Measurements from ENCODE around the gene RPL39L.
"Not testable (repeated sequence)": the region's sequence is repeated elsewhere in the genome, so short reads cannot be mapped to it uniquely, and the experiment has no call there.

The RPL39L gene

DNA sequence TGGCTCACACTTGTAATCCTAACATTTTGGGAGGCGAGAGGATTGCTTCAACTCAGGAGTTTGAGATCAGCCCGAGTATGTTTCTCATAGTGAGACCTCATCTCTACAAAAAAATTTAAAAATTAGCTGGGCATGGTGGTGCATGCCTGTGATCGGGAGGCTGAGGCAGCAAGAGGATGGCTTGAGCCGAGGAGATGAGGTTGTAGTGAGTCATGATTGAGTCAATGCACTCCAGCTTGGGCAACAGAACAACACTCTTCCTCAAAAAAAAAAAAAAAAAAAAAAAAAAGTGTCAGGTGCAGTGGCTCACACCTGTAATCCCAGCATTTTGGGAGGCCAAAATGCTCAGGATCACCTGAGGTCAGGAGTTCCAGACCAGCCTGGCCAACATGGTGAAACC is 2.4 kb downstream of the RPL39L start:
- no peak for DNase-seq

GRCh38 chr3:187136337-187136736 is 3.0 kb downstream of the RPL39L start:
- DNase-seq, result no peak

DNA sequence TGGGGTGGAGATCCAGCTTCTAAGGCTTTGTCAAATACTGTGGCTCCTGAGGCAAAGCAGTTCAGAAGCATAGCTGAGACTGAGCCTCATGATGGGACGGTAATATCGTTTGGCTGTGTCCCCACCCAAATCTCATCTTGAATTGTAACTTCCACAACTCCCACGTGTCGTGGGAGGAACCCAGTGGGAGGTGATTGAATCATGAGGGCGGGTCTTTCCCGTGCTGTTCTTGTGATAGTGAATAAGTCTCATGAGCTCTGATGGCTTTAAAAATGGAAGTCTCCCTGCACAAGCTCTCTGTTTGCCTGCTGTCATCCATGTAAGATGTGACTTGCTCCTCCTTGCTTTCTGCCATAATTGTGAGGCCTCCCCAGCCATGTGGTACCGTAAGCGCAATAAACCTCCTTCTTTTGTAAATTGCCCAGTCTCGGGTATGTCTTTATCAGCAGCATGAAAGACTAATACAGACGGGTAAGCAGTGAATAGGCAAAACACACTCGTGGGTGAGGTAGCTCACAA is 4.1 kb downstream of the RPL39L start:
- not testable (repeated sequence) for DNase-seq

GRCh38 chr3:187133181-187133580 is 6.1 kb downstream of the RPL39L start:
- not testable (repeated sequence) for DNase-seq

GRCh38 chr3:187132666-187133065 is 6.6 kb downstream of the RPL39L start:
- DNase-seq, result no peak

DNA sequence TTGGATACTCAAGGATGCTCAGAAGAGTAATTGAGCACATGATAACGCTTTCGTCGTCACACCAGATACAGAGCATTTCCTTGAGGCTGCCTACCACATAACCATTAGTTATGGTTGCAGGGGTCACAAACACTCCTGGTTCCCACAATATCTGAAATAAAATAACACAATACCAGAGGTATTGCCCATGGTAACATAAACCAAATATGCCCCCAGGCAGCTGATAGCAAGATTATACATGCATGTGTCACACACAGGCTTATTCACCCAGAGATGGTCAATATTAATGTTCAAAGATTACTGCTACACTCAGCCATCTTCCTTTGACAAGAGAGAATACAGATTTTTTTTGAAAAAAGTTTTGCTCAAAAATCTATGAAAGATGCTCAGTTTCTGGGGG is 7.3 kb downstream of the RPL39L start:
- no peak for DNase-seq

- no peak for DNase-seq
These were observed 8.8 kb downstream of the RPL39L start for GRCh38 chr3:187130346-187131066.

DNA sequence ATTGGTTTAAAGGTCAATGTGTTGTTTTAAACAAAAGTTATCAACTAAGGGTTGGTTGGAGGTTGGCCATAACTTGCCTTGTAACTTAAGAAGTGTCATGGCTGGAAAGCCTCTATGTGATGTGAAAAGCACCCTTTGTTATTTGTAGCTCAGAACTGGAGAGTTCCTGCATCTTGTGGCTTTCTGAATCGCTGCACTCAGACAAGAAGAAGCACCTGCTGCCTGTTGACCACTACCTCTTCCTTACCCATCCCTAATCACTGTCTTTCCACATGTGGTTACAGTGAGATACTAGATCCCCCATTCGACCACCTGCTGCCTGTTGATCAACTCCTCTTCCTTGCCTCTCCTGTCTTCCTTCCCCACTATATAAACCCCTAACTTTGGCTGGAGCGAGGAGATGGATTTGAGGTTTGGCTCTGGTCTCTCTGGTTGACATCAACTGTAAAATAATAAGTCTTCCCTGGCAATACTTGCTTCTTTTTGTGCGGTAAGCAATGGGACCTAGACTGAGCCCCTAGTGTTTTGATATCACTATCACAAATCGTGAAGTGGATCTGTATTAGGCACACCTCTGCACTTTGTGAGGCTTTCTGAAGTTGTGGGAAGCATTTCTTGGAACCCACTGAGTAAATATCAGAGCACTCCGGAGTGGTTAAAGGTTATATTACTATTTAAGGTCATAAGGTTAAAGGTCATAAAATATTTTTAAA is 13.8 kb downstream of the RPL39L start:
- no peak for DNase-seq

DNA sequence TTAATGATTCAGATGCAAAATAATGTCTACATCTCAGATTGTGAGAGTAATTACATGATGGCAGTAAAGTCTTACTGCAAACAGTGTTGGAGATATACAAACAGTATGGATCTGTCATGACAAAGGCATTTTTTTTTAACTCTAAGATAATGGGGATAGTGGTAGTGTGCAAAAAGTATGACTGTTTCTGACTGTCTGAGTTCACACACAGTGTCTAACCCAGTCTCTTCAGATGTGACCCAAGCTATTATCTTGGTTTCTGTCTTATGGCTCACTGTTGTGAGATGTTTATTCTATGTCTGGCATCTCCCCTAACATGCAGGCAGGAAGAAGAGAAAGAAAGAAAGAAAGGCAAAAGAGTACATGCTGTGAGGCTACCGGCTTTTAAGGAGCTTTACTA is 17.0 kb downstream of the RPL39L start:
- no peak for DNase-seq

DNA sequence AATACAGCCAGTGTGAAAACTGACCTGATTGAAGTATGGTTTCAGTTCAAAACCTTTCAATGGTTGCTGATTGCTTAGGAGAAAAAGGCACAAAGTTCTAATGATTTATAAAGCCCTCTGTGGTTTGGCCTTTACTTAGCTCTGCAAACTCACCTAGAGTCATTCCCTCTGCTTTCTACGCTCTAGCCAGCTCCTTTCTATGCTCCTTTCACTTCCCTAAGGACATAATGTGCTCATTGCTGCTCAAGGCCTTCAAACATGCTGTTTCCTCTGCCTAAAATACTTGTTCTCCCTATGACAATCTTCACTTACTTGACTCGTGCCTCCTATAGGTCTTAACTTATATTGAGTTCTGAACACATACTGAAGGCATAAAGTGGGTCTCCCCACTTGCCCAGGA is 19.0 kb downstream of the RPL39L start:
- DNase-seq, result no peak

DNA sequence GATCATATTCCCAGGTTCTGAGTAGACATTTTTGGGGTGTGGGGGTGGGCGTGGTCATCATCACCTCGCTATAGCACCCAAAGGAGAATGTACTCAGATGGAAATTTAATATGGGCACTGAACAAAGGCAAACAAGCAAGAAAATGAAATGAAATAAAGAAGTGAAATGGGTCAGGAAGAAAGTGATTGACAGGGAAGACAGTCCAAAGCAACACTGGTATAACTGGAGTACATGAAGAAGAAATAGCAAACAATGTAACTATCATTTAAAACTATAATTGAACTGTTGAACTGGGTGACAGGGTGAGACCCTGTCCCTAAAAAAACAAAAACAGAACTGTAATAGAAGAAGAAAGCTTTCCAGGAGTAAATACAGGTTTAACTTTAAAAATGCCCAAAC is 24.8 kb downstream of the RPL39L start:
- DNase-seq, result no peak

DNA sequence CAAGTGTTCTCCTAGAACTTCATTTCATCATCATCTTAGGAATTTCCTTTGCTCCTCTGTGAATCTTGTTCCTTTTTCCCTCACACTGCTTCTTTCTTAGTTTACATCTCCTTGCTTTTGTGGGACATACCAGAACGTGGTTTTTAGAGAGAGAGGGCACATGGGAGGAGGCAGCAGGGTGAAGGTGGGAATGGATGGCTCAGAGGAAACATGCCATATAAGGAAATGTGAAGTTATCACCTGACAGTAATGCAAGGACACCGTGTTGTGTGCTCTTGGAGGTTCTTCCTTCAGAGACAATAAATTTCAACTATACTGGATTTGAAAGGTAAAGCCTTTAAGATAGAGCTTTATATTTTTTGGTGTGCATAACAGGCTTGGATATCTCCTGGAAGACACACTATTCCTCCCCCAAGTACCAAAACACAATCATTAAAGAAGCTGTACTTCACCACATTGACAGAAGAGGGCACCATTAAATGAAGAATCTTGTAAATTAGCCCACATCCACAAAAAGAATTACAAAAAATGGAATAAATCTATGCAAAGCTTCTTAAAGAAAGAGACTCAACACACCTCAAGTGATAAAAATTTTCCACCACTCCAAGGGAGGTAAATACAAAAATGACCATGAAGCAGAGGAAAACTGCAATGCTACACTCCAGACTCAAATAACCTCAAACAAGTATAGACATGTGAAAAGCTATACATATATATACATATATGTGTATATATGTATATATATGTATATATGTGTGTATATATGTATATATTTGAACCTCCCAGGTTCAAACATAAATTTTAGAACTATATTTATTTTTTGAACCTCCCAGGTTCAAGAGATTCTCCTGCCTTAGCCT is 26.1 kb downstream of the RPL39L start:
- no peak for DNase-seq

DNA sequence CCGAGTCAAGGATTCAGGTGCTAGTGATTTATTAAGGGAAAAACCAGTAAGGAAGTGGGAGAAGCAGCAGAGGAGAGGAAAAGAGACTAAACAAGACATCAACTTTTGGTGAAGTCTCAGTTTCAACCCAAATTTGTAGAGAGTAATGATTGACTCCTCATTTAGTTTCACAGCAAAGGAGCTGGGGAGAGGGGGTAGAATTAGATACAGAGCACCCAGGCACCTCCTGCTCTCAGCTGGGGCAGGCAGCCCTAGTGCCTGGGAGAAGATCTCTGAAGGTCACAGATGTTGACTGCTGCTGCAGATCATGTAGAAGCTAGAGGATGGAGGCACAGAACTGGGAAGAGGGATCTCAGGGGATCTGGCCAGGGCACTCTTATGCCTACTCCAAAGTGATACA is 29.1 kb downstream of the RPL39L start:
- no peak for DNase-seq

GRCh38 chr3:187107989-187108388 is 31.3 kb downstream of the RPL39L start:
- no peak for DNase-seq

GRCh38 chr3:187105700-187106099 is 33.6 kb downstream of the RPL39L start:
- no peak for DNase-seq

GRCh38 chr3:187104933-187105332 is 34.4 kb downstream of the RPL39L start:
- DNase-seq, result no peak

DNA sequence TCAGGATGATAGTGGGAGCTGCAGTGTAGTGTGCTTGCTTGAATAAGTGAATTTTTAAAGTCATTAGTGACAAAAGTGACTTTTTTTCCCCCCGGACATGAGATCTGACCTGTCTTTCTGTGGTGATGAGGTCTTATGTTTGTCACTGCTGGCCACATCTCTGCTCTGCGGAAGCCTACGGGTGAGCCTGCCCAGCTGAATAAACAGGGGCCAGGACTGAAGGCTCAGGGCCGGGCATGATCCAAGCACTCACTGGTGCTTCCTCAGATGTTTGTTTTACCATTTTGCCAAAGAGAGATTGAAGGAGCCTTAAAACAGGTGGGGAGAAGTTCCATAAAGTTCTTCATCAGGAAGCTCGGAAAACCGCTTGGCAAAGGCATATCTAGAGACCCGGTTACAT is 35.0 kb downstream of the RPL39L start:
- no peak for DNase-seq

GRCh38 chr3:187103251-187103650 is 36.0 kb downstream of the RPL39L start:
- DNase-seq, result no peak

DNA sequence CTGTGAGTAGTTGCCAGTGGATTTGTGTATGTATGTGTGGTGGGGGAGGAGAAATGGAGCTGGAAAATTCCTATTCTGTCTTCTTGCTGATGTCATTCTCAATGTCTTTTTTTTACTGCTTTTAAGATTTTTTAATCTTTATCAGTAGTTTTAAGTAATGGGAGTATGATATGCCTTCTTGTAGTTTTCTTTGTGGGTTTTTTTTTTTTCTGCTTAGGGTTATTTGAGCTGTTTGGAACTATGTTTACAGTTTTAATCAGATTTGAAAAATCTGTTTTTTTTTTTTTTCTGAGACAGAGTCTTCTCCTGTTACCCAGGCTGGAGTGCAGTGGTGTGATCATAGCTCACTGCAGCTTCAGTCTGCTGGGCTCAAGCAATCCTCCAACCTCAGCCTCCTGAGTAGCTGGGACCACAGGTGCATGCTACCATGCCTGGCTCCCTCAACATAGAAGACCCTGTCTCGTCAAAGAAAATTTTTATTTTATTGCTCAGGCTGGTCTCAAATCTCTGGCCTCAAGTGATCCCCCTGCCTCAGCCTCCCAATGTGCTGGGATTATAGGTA is 37.1 kb downstream of the RPL39L start:
- DNase-seq, result no peak

DNA sequence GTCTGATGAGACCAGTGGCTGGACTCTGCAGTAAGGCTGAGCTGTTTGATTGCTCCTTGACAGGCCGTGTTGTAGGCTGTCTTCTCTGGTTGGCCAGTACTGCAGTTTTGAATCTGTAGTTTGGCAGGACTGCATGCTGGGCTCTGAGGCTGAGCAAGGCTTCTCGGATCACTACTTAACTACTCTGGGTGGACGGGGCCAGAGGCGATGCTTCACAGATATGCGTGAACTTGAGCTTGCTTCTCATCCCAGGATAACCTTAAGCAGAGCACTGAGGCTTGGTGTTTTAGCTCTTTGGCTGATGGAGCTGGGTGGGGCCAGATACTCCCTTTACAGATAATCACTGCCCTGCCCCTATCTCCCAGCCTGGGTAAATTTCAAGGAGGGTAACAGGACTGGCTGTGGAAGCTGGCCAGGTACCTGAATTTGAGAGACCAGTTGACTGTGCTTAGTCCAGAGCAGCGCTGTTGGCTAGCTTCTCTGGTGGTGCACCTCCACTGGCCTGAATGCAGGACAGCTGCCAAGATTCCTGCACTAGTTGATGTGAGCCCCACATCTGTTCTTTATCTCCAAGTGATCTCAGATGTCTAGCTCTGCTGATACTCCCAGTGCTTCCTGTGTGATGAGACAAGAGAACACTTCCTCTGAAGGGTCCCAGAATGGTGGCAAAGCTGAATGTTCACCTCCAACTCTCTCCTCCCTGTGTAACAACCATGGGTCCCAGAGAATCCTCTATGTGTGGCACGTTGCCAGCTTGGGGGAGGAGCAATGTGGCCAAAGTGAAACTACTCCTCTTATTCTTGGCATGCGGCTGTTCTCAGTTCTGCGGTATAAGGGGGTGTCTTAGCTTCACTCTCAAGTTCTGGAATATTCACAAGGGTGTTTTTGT is 37.9 kb downstream of the RPL39L start:
- DNase-seq, result no peak

GRCh38 chr3:187098923-187099512 is 40.3 kb downstream of the RPL39L start:
- DNase-seq, result no peak

GRCh38 chr3:187093320-187093719 is 46.0 kb downstream of the RPL39L start:
- DNase-seq, result no peak

Measured in NCI-H1092 (cell line).